Panc1 (cell line): Measurements from ENCODE around the gene PTPRR.

Experiments used
- POLR2AphosphoS5 ChIP-seq: IDR thresholded peaks from 2 replicates; pipeline ENCODE4 v1.6.1; 2012; ENCODE audit warnings: mild to moderate bottlenecking, low read depth, low read length, moderate library complexity
- TF ChIP-seq, protein P1 (sequence below): fragments of 450-650 bp; IDR thresholded peaks from 2 replicates; pipeline ENCODE4 v1.5.1; 2017; ENCODE audit warnings: mild to moderate bottlenecking
- TF ChIP-seq, protein P2 (sequence below), 2 experiments: IDR thresholded peaks; 2 replicates each; pipeline ENCODE4 v1.6.1; 2011 to 2012; ENCODE audit warnings: low read depth in 2 of 2, control low read depth in 1 of 2, low read length in 1 of 2, mild to moderate bottlenecking in 1 of 2, moderate library complexity in 1 of 2; ENCODE audit not compliant: insufficient read depth in 1 of 2

DNA sequence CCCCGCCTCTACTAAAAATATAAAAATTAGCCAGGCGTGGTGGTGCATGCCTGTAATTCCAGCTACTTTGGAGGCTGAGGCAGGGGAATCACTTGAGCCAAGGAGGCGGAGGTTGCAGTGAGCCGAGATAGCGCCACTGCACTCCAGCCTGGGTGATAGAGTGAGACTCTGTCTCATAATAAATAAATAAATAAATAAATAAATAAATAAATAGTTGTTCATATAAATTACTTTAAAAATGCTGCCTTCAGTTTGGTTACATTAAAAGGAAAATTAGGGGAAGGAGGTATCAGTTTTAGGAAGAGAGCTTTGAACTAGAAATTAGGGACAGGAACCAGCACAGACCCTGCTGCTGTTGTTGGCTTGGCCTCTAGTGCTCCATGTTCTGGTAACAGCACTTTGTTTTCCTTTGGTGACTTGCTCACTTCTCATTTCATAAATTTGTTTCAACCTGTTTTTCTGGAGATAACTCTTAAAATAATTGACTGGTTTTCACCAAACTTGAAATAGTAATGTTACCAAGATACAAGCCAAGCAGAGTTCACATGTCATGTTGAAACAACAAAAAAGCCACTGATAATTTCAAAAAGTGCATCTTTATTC lies 260.4 kb downstream of the PTPRR start:
- no peak for TF ChIP-seq POLR2AphosphoS5
- TF ChIP-seq, protein P1, sequence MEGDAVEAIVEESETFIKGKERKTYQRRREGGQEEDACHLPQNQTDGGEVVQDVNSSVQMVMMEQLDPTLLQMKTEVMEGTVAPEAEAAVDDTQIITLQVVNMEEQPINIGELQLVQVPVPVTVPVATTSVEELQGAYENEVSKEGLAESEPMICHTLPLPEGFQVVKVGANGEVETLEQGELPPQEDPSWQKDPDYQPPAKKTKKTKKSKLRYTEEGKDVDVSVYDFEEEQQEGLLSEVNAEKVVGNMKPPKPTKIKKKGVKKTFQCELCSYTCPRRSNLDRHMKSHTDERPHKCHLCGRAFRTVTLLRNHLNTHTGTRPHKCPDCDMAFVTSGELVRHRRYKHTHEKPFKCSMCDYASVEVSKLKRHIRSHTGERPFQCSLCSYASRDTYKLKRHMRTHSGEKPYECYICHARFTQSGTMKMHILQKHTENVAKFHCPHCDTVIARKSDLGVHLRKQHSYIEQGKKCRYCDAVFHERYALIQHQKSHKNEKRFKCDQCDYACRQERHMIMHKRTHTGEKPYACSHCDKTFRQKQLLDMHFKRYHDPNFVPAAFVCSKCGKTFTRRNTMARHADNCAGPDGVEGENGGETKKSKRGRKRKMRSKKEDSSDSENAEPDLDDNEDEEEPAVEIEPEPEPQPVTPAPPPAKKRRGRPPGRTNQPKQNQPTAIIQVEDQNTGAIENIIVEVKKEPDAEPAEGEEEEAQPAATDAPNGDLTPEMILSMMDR = no peak
- TF ChIP-seq, protein P2, sequence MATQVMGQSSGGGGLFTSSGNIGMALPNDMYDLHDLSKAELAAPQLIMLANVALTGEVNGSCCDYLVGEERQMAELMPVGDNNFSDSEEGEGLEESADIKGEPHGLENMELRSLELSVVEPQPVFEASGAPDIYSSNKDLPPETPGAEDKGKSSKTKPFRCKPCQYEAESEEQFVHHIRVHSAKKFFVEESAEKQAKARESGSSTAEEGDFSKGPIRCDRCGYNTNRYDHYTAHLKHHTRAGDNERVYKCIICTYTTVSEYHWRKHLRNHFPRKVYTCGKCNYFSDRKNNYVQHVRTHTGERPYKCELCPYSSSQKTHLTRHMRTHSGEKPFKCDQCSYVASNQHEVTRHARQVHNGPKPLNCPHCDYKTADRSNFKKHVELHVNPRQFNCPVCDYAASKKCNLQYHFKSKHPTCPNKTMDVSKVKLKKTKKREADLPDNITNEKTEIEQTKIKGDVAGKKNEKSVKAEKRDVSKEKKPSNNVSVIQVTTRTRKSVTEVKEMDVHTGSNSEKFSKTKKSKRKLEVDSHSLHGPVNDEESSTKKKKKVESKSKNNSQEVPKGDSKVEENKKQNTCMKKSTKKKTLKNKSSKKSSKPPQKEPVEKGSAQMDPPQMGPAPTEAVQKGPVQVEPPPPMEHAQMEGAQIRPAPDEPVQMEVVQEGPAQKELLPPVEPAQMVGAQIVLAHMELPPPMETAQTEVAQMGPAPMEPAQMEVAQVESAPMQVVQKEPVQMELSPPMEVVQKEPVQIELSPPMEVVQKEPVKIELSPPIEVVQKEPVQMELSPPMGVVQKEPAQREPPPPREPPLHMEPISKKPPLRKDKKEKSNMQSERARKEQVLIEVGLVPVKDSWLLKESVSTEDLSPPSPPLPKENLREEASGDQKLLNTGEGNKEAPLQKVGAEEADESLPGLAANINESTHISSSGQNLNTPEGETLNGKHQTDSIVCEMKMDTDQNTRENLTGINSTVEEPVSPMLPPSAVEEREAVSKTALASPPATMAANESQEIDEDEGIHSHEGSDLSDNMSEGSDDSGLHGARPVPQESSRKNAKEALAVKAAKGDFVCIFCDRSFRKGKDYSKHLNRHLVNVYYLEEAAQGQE (IDR thresholded peaks at IDR 0.05; ENCODE audit: insufficient read depth in 1 of 2, low read depth in 2 of 2, low read length in 1 of 2) = no peak
